H1 (cell line): Measurements from ENCODE around the gene UGT1A8. TPM values are rescaled to one million over a fixed set of nuclear protein-coding genes. Genes with fewer than 3 reads are reported as not detected.

Experiments
- CTCF ChIA-PET: fragments of 300-600 bp; sonication (Branson Sonifier 250); formaldehyde crosslinking; loops from one replicate; lab custom pipeline; 2021; ENCODE audit not compliant: partially characterized antibody; lab: Charles Lee
- POLR2A ChIA-PET: fragments of 300-600 bp; sonication (Branson Sonifier 250); formaldehyde crosslinking; loops from one replicate; lab custom pipeline; 2021; ENCODE audit warnings: inconsistent platforms; ENCODE audit not compliant: partially characterized antibody; lab: Charles Lee
- DNase-seq, 2 experiments: peaks; one replicate each; pipeline versions ENCODE4 v3.0.0 to v3.0.0-alpha.2; 2010 to 2022; ENCODE audit warnings: low spot score in 2 of 2, low read depth in 1 of 2, mixed read lengths in 1 of 2
- FAIRE-seq: peaks from 2 replicates; lab custom pipeline; 2011; peaks lifted over from hg19 to GRCh38; lab: Jason Lieb, UNC
- H2AFZ ChIP-seq: 2 replicates; pipeline ENCODE4 v1.8.1; 2012; ENCODE audit warnings: low read length, inconsistent platforms
- H2AK5ac ChIP-seq: 2 replicates; pipeline ENCODE4 v1.6.1; 2013; ENCODE audit warnings: low read depth, low read length
- H2BK120ac ChIP-seq: replicated peaks from 2 replicates; pipeline ENCODE3; 2013; ENCODE audit warnings: low read depth, low read length, inconsistent platforms
- H2BK12ac ChIP-seq: 2 replicates; pipeline ENCODE4 v1.6.1; 2013; ENCODE audit warnings: low read depth, low read length
- H2BK15ac ChIP-seq: 2 replicates; pipeline ENCODE4 v1.6.1; 2013; ENCODE audit warnings: low read length
- H2BK20ac ChIP-seq: 2 replicates; pipeline ENCODE4 v1.6.1; 2013; ENCODE audit warnings: low read length
- H2BK5ac ChIP-seq: 2 replicates; pipeline ENCODE4 v1.6.1; 2013; ENCODE audit warnings: low read depth, low read length
- H3K14ac ChIP-seq: 2 replicates; pipeline ENCODE4 v1.6.1; 2013; ENCODE audit warnings: inconsistent platforms; ENCODE audit not compliant: insufficient read length
- H3K18ac ChIP-seq: 2 replicates; pipeline ENCODE4 v1.6.1; 2013; ENCODE audit warnings: low read length; ENCODE audit errors: extremely low read depth
- H3K23ac ChIP-seq: 2 replicates; pipeline ENCODE4 v1.6.1; 2013; ENCODE audit warnings: inconsistent platforms; ENCODE audit not compliant: insufficient read length
- H3K23me2 ChIP-seq: 2 replicates; pipeline ENCODE4 v1.6.1; 2013; ENCODE audit warnings: low read depth, low read length
- H3K27ac ChIP-seq: 2 replicates; pipeline ENCODE4 v1.6.1; 2011; ENCODE audit warnings: low read depth, low read length, inconsistent platforms
- H3K27me3 ChIP-seq, 4 experiments: replicated peaks in 1 of 4; 1 replicate in 1 of 4; 2 replicates in 3 of 4; pipeline versions ENCODE4 v1.6.1 to v1.8.1; 2011 to 2013; ENCODE audit warnings: low read length in 3 of 4, mild to moderate bottlenecking in 3 of 4, inconsistent platforms in 2 of 4, mixed read lengths in 2 of 4, moderate library complexity in 1 of 4; ENCODE audit not compliant: control insufficient read depth in 3 of 4, insufficient read depth in 3 of 4; ENCODE audit errors: extremely low read depth in 1 of 4
- H3K36me3 ChIP-seq, 4 experiments: 2 replicates each; pipeline versions ENCODE4 v1.6.1 to v1.8.1; 2011 to 2013; ENCODE audit warnings: mild to moderate bottlenecking in 4 of 4, low read length in 3 of 4, moderate library complexity in 2 of 4, control low read depth in 1 of 4, inconsistent platforms in 1 of 4; ENCODE audit not compliant: insufficient read depth in 4 of 4, control insufficient read depth in 2 of 4
- H3K4ac ChIP-seq: replicated peaks from 2 replicates; pipeline ENCODE3; 2013; ENCODE audit warnings: low read length, low read depth, mixed read lengths, inconsistent platforms; ENCODE audit not compliant: insufficient read length
- H3K4me1 ChIP-seq, 4 experiments: replicated peaks in 1 of 4; 1 replicate in 1 of 4; 2 replicates in 3 of 4; pipeline versions ENCODE4 v1.6.1 to v1.8.1; 2011 to 2013; ENCODE audit warnings: low read length in 3 of 4, inconsistent platforms in 2 of 4, mixed read lengths in 1 of 4; ENCODE audit not compliant: insufficient read depth in 4 of 4, control insufficient read depth in 3 of 4
- H3K4me2 ChIP-seq, 2 experiments: 2 replicates each; pipeline versions ENCODE4 v1.6.1 to v1.8.1; 2011 to 2013; ENCODE audit warnings: low read depth in 2 of 2, low read length in 2 of 2, control low read depth in 1 of 2, inconsistent platforms in 1 of 2, mild to moderate bottlenecking in 1 of 2; ENCODE audit not compliant: insufficient read depth in 1 of 2
- H3K4me3 ChIP-seq, 4 experiments: fragments of 200-600, 300-600 bp in 1 of 4; sonication (generic), shearing (Covaris generic), sonication (Bioruptor Twin) in 1 of 4; 2 replicates each; pipeline versions ENCODE4 v1.5.1 to v1.8.1; 2011 to 2016; ENCODE audit warnings: low read length in 4 of 4, low read depth in 3 of 4, control low read depth in 2 of 4, inconsistent platforms in 2 of 4, mild to moderate bottlenecking in 2 of 4, mixed read lengths in 1 of 4, moderate library complexity in 1 of 4; ENCODE audit not compliant: insufficient read depth in 2 of 4; ENCODE audit errors: extremely low read depth in 1 of 4
- H3K56ac ChIP-seq: replicated peaks from 2 replicates; pipeline ENCODE3; 2013; ENCODE audit warnings: low read depth, mild to moderate bottlenecking, mixed read lengths, low read length, inconsistent platforms; ENCODE audit not compliant: insufficient read length
- H3K79me1 ChIP-seq: 2 replicates; pipeline ENCODE4 v1.6.1; 2013; ENCODE audit warnings: low read depth, low read length, control low read depth
- H3K79me2 ChIP-seq, 2 experiments: 2 replicates each; pipeline versions ENCODE4 v1.6.1 to v1.8.1; 2012 to 2013; ENCODE audit warnings: low read length in 2 of 2, mild to moderate bottlenecking in 2 of 2, inconsistent platforms in 1 of 2; ENCODE audit not compliant: insufficient read depth in 2 of 2, control insufficient read depth in 1 of 2
- H3K9ac ChIP-seq, 4 experiments: replicated peaks in 1 of 4; 1 replicate in 1 of 4; 2 replicates in 3 of 4; pipeline versions ENCODE4 v1.6.1 to v1.8.1; 2011 to 2013; ENCODE audit warnings: low read depth in 3 of 4, low read length in 3 of 4, control low read depth in 2 of 4, mild to moderate bottlenecking in 2 of 4, moderate library complexity in 2 of 4, inconsistent platforms in 1 of 4; ENCODE audit errors: extremely low read depth in 1 of 4
- H3K9me3 ChIP-seq, 2 experiments: 2 replicates each; pipeline versions ENCODE4 v1.6.1 to v1.8.1; 2012 to 2013; ENCODE audit warnings: mild to moderate bottlenecking in 2 of 2, moderate library complexity in 2 of 2, control low read depth in 1 of 2, inconsistent platforms in 1 of 2, low read depth in 1 of 2, low read length in 1 of 2, mixed read lengths in 1 of 2; ENCODE audit not compliant: insufficient read depth in 2 of 2
- H4K20me1 ChIP-seq, 2 experiments: replicated peaks in 1 of 2; 2 replicates each; pipeline versions ENCODE3 to v1.8.1; 2011 to 2013; ENCODE audit warnings: inconsistent platforms in 2 of 2, low read length in 2 of 2, mild to moderate bottlenecking in 1 of 2; ENCODE audit not compliant: insufficient read depth in 2 of 2, control insufficient read depth in 1 of 2
- H4K5ac ChIP-seq: 2 replicates; pipeline ENCODE4 v1.6.1; 2013; ENCODE audit warnings: low read length, low read depth, mixed read lengths, inconsistent platforms; ENCODE audit not compliant: insufficient read length
- H4K8ac ChIP-seq: 2 replicates; pipeline ENCODE4 v1.8.0; 2013; ENCODE audit warnings: mild to moderate bottlenecking, moderate library complexity, low read length, inconsistent platforms; ENCODE audit not compliant: insufficient read depth; ENCODE audit errors: extremely low read depth
- H4K91ac ChIP-seq: replicated peaks from 2 replicates; pipeline ENCODE3; 2013; ENCODE audit warnings: low read length, mixed read lengths, inconsistent platforms; ENCODE audit not compliant: insufficient read length
- BRCA1 ChIP-seq: IDR thresholded peaks from 2 replicates; pipeline ENCODE4 v1.6.1; 2012; ENCODE audit warnings: low read depth, low read length, improper control_type of control experiment
- CEBPB ChIP-seq: IDR thresholded peaks from 2 replicates; pipeline ENCODE4 v1.6.1; 2012; ENCODE audit warnings: low read depth, low read length
- CHD1 ChIP-seq: IDR thresholded peaks from 2 replicates; pipeline ENCODE4 v1.6.1; 2012; ENCODE audit warnings: low read depth, low read length, improper control_type of control experiment
- E2F6 ChIP-seq: IDR thresholded peaks from 2 replicates; pipeline ENCODE4 v1.6.1; 2012; ENCODE audit warnings: inconsistent platforms
- HDAC6 ChIP-seq: IDR thresholded peaks from one replicate; pipeline ENCODE4 v1.7.1; 2012; ENCODE audit warnings: low read depth, mild to moderate bottlenecking, inconsistent platforms, low read length, moderate library complexity
- POU5F1 ChIP-seq: IDR thresholded peaks from 2 replicates; pipeline ENCODE4 v1.6.1; 2011; ENCODE audit warnings: low read depth, mild to moderate bottlenecking, low read length, moderate library complexity
- RBBP5 ChIP-seq: IDR thresholded peaks from 2 replicates; pipeline ENCODE4 v1.7.1; 2012; ENCODE audit warnings: low read depth, mild to moderate bottlenecking, inconsistent platforms, low read length, moderate library complexity, borderline replicate concordance
- USF2 ChIP-seq: IDR thresholded peaks from 2 replicates; pipeline ENCODE4 v1.6.1; 2011; ENCODE audit warnings: low read length, improper control_type of control experiment
- WGBS, 2 experiments: shearing (Covaris generic) in 1 of 2; methylation state at CpG; one replicate each; pipeline versions ENCODE4 v1.1.6 to v1.1.7; 2013 to 2015; ENCODE audit warnings: low lambda C conversion rate in 2 of 2, mixed read lengths in 2 of 2, inconsistent platforms in 1 of 2, low coverage in 1 of 2, missing lambda C conversion rate in 1 of 2; ENCODE audit not compliant: insufficient replicate concordance in 2 of 2, insufficient coverage in 1 of 2, insufficient read length in 1 of 2; ENCODE audit errors: extremely low coverage in 1 of 2, missing lambda C conversion rate in 1 of 2; 5-methylcytosine and 5-hydroxymethylcytosine counted together
- polyA plus RNA-seq, 7 experiments: library from polyadenylated mRNA; depleted of rRNA in 3 of 7; stranded (reverse) in 5 of 7; unstranded in 2 of 7; fragments of >200 nt in 5 of 7; fragments of 200-250 nt in 2 of 7; gene quantifications; 1 replicate in 5 of 7; 2 replicates in 1 of 7; 4 replicates in 1 of 7; pipeline versions ENCODE4 v1.2.1 to v1.2.3, GENCODE V29; 2011 to 2013; ENCODE audit warnings: missing spikeins in 2 of 7, mixed read lengths in 2 of 7
- total RNA-seq: library from RNA; stranded (reverse); fragmentation: NEBNext Ultra II Directional; extraction: Animal tissue kit (Norgen Biotek cat#: 25700); gene quantifications from 2 replicates; pipeline ENCODE4 v1.2.1, GENCODE V29; 2021

Gene UGT1A8
- total and polyA plus RNA-seq, 2 of the 8 experiments (the other 6 are each of a cell fraction or from before 2014, with no cell fraction given) = not detected

- no peak overlapping the region for H3K56ac ChIP-seq
- H3K79me2 ChIP-seq = no peaks in the 10 kb centered on the region
- H2BK20ac ChIP-seq = no peak overlapping the region
- no peak overlapping the region for H4K8ac ChIP-seq
- H4K20me1 ChIP-seq = no peaks in the 10 kb centered on the region
- H3K18ac ChIP-seq = no peak overlapping the region
- H4K5ac ChIP-seq = no peak overlapping the region
- DNase-seq (no peak), FAIRE-seq (no peak)
- WGBS, 2 experiments = 92% methylated on average over 1 of the region's 2 CpGs; no CpG with 5 or more reads in 1 of the 2 experiments
- no peak overlapping the region for H3K27ac ChIP-seq
- H3K9ac ChIP-seq = no peak overlapping the region
- POLR2A ChIA-PET = no interaction called here
- H3K23ac ChIP-seq = no peak overlapping the region
- TF ChIP-seq USF2 (no peak), RBBP5 (no peak), CEBPB (no peak), CHD1 (no peak), E2F6 (no peak), POU5F1 (no peak), HDAC6 (no peak), BRCA1 (no peak)
- H2BK12ac ChIP-seq = no peak overlapping the region
- no peak overlapping the region for H2BK120ac ChIP-seq
- no peak overlapping the region for H2BK15ac ChIP-seq
- no peak overlapping the region for H2BK5ac ChIP-seq
- H3K9me3 ChIP-seq = peaks cover 0 to 6% of the 10 kb centered on the region in 2 experiments; a peak in 1 of 4 replicates
- no peaks in the 10 kb centered on the region for H3K4me1 ChIP-seq
- H3K23me2 ChIP-seq = no peaks in the 10 kb centered on the region
- H3K4ac ChIP-seq = no peak overlapping the region
- H3K4me2 ChIP-seq = no peak overlapping the region
- no peak overlapping the region for H2AK5ac ChIP-seq
- H3K36me3 ChIP-seq = no peaks in the 10 kb centered on the region
- H4K91ac ChIP-seq = no peak overlapping the region
- H3K27me3 ChIP-seq = peaks cover 0 to 1% (median 0%) of the 10 kb centered on the region in 4 experiments; a peak in 1 of 7 replicates
- no peak overlapping the region for H3K4me3 ChIP-seq
- no peak overlapping the region for H3K14ac ChIP-seq
- CTCF ChIA-PET = no interaction called here
- H3K79me1 ChIP-seq = no peaks in the 10 kb centered on the region
- no peak overlapping the region for H2AFZ ChIP-seq
Measured at GRCh38 chr2:233714121-233714520, 96.7 kb downstream of the UGT1A8 start.
